ENCODE results near the gene SPSB2.
A peak's percentile ranks its signal among the peaks of the same experiment; 100 is the strongest.

The SPSB2 gene

DNA sequence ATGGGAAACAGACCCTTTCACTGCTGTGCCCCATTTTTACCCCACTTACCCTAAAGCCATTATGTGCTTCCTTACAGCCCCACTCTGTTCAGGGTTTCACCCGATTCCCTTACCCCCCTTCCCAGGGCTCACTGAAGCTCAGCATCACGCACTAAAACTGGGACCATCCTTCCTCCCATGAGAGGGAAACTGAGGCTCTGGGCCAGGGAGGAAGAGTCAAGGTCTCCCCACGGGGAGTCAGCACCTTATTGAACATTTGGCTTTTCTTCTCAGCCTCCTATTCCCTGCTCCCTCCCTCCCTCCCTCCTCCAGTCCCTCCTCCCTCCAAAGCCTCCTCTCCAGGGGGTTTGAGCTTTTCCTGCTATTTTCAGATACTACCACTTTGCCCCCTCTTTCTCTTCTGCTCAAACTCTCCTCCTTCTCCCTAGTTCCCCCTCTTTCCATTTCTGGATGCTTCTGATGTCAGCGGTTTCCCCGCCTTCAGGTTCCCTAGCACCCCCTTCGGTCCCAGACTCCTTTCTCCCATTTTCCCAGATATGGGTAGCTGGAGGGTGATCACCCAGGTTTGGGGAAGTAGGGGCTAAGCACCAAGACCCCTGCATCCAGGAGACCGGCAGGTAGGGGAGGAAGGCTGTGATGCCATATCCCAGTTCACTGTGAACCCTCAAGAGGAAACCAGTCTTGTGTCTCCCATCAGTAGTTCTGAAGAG is 50.5 kb downstream of the SPSB2 start:
- TF ChIP-seq EP300 (IDR thresholded peaks at IDR 0.05; ENCODE audit: borderline replicate concordance) (no peak), CREB1 (IDR thresholded peaks at IDR 0.05; ENCODE audit: low read depth) (no peak)

DNA sequence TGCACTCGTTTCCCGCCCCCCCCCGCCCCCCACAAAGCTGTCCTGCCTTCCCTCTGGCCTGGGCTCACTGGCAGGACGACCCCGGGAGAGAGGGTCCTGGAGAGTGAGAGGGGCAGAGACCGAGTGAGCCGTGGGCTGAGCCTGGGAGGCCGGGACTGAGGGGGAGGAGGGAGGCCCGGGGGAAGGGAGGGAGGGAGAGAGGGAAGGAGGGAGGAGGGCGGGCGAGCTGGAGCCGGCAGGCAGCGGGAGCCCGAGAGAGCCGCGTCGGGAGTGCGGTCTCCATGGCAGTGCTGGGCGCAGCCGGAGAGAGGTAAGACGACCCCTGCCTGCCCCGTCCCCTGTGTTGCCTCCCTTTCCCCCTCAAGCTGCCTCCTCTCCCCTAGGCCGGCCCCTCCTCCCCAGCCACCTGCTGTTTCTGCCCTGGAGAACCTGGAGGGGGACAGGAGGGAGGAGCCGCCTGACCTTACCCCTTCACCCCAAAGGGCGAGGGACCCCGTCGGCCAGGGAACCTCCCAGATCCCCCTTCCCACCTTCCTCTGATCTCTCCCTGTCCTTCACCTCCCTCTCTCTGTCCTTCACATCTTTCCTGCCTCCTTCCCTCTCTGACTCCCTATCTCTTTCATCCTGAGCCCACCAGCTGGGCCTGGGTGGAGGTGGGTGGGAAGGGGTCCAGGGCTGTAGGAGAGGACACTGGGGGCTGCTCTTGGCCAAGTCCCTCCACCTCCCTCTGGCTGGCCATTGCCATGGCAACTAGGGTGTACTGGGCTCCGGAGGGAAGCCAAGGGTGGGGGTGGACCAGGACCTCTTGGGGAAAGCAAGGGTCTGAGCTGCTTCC is 51.3 kb downstream of the SPSB2 start, which contains the start of gene GPR162:
GPR162 (plus strand) TSS at position 231 of the 835 bp plus-strand sequence. CDS start 2,078 bp downstream, outside the sequence.
- TF ChIP-seq TAF1 (IDR thresholded peaks at IDR 0.05; ENCODE audit: low read depth) = no peak
- TF ChIP-seq ZBTB7A (IDR thresholded peaks at IDR 0.05; ENCODE audit: low read depth) = peak; percentile 64
- TF ChIP-seq, protein P1, sequence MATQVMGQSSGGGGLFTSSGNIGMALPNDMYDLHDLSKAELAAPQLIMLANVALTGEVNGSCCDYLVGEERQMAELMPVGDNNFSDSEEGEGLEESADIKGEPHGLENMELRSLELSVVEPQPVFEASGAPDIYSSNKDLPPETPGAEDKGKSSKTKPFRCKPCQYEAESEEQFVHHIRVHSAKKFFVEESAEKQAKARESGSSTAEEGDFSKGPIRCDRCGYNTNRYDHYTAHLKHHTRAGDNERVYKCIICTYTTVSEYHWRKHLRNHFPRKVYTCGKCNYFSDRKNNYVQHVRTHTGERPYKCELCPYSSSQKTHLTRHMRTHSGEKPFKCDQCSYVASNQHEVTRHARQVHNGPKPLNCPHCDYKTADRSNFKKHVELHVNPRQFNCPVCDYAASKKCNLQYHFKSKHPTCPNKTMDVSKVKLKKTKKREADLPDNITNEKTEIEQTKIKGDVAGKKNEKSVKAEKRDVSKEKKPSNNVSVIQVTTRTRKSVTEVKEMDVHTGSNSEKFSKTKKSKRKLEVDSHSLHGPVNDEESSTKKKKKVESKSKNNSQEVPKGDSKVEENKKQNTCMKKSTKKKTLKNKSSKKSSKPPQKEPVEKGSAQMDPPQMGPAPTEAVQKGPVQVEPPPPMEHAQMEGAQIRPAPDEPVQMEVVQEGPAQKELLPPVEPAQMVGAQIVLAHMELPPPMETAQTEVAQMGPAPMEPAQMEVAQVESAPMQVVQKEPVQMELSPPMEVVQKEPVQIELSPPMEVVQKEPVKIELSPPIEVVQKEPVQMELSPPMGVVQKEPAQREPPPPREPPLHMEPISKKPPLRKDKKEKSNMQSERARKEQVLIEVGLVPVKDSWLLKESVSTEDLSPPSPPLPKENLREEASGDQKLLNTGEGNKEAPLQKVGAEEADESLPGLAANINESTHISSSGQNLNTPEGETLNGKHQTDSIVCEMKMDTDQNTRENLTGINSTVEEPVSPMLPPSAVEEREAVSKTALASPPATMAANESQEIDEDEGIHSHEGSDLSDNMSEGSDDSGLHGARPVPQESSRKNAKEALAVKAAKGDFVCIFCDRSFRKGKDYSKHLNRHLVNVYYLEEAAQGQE (IDR thresholded peaks at IDR 0.05; ENCODE audit: low read depth) = no peak
- TF ChIP-seq CREB1 (IDR thresholded peaks at IDR 0.05; ENCODE audit: low read depth) = no peak
- no peak for TF ChIP-seq CEBPB (IDR thresholded peaks at IDR 0.05)
- TF ChIP-seq, protein P2, sequence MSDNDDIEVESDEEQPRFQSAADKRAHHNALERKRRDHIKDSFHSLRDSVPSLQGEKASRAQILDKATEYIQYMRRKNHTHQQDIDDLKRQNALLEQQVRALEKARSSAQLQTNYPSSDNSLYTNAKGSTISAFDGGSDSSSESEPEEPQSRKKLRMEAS (IDR thresholded peaks at IDR 0.05) = no peak
- no peak for TF ChIP-seq EP300 (IDR thresholded peaks at IDR 0.05; ENCODE audit: borderline replicate concordance)
- TF ChIP-seq EGR1 (IDR thresholded peaks at IDR 0.05) = no peak
